Mammary epithelial cell (primary cell): ENCODE measurements around the gene DOCK2.

Source experiments
- CTCF ChIP-seq, 2 donors: IDR thresholded peaks in 1 of 2; conservative IDR thresholded peaks in 1 of 2; 2 replicates each; pipeline ENCODE4 v1.5.1; 2011 to 2012; ENCODE audit warnings: inconsistent platforms in 2 of 2, low read length in 2 of 2, mild to moderate bottlenecking in 2 of 2, control low read depth in 1 of 2, low read depth in 1 of 2; ENCODE audit not compliant: insufficient read depth in 1 of 2; ENCODE audit errors: extremely low read depth in 1 of 2
- EZH2 ChIP-seq: IDR thresholded peaks from 2 replicates; pipeline ENCODE4 v1.6.1; 2012; ENCODE audit warnings: low read length, inconsistent platforms, borderline replicate concordance

GRCh38 chr5:169789417-169789940, 152.4 kb downstream of the DOCK2 start:
- TF ChIP-seq CTCF (conservative IDR thresholded peaks at IDR 0.05 in 1 of 2, IDR thresholded peaks at IDR 0.05 in 1 of 2; ENCODE audit: extremely low read depth in 1 of 2, insufficient read depth in 1 of 2, low read depth in 1 of 2, low read length in 2 of 2) (no peak), EZH2 (no peak)
